ENCODE results near the gene TNFRSF14.
A peak's percentile ranks its signal among the peaks of the same experiment; 100 is the strongest.

- no peak for TF ChIP-seq CTCF (IDR thresholded peaks at IDR 0.05)
- peak; percentile 45 for TF ChIP-seq POLR2A (IDR thresholded peaks at IDR 0.05)
- peak; percentile 16 to 79 (median 52) for TF ChIP-seq POLR2AphosphoS5 (IDR thresholded peaks at IDR 0.05)
Observed at GRCh38 chr1:2585318-2586092, 29.3 kb downstream of the TNFRSF14 start.

Data from breast epithelium (tissue), 3 donors.